K562 (cell line): ENCODE measurements around the gene LY6G6D. TPM values are rescaled to one million over a fixed set of nuclear protein-coding genes. Genes with fewer than 3 reads are reported as not detected.

Experiments used
- ARID1B ChIP-seq: fragments of 450-650 bp; IDR thresholded peaks from 2 replicates; pipeline ENCODE4 v1.6.1; 2016; ENCODE audit warnings: antibody characterized with exemption, mild to moderate bottlenecking, inconsistent platforms
- BRD4 ChIP-seq: fragments of 200-600 bp; sonication (generic); IDR thresholded peaks from 2 replicates; pipeline ENCODE4 v1.6.1; 2017; ENCODE audit warnings: inconsistent platforms
- BRF2 ChIP-seq: IDR thresholded peaks from 3 replicates; pipeline ENCODE4 v1.6.1; 2011; ENCODE audit warnings: borderline replicate concordance, mild to moderate bottlenecking; ENCODE audit not compliant: insufficient read length, insufficient read depth
- CAMTA2 ChIP-seq: fragments of 250-450 bp; sonication (Bioruptor Pico); conservative IDR thresholded peaks from 2 replicates; pipeline ENCODE4 v1.5.1; 2022
- CHCHD3 ChIP-seq: fragments of 250-450 bp; sonication (Bioruptor Pico); IDR thresholded peaks from 2 replicates; pipeline ENCODE4 v2.1.2; 2022; ENCODE audit warnings: mild to moderate bottlenecking
- COPS2 ChIP-seq: fragments of 450-650 bp; conservative IDR thresholded peaks from 2 replicates; pipeline ENCODE4 v1.6.1; 2016; ENCODE audit warnings: mild to moderate bottlenecking, moderate library complexity
- CTBP1 ChIP-seq: fragments of 450-650 bp; IDR thresholded peaks from 2 replicates; pipeline ENCODE4 v1.6.1; 2016; ENCODE audit warnings: borderline replicate concordance
- FOXJ3 ChIP-seq: sonication (generic); formaldehyde crosslinking; IDR thresholded peaks from 2 replicates; pipeline ENCODE4 v1.4.0; 2020; ENCODE audit warnings: mild to moderate bottlenecking, missing genetic modification reagents
- MCM3 ChIP-seq: fragments of 450-650 bp; IDR thresholded peaks from 2 replicates; pipeline ENCODE4 v1.6.1; 2016
- MCM7 ChIP-seq, 2 experiments: fragments of 450-650 bp; IDR thresholded peaks; 2 replicates each; pipeline ENCODE4 v1.6.1; 2016 to 2018
- NFRKB ChIP-seq: fragments of 450-650 bp; IDR thresholded peaks from 2 replicates; pipeline ENCODE4 v1.6.1; 2016; ENCODE audit warnings: low read depth
- PHTF2 ChIP-seq: fragments of 250-450 bp; sonication (Bioruptor Pico); IDR thresholded peaks from 2 replicates; pipeline ENCODE4 v1.5.0; 2021; ENCODE audit warnings: mild to moderate bottlenecking
- PPARD ChIP-seq: fragments of 250-450 bp; sonication (Bioruptor Pico); IDR thresholded peaks from 2 replicates; pipeline ENCODE4 v1.8.0; 2022; ENCODE audit warnings: inconsistent platforms, mild to moderate bottlenecking, moderate library complexity
- RBM17 ChIP-seq: fragments of 200-400 bp; formaldehyde crosslinking; IDR thresholded peaks from 2 replicates; pipeline ENCODE4 v1.6.1; 2017; ENCODE audit warnings: low read depth, mild to moderate bottlenecking, low read length, borderline replicate concordance
- TAF7 ChIP-seq: fragments of 450-650 bp; IDR thresholded peaks from 2 replicates; pipeline ENCODE4 v1.6.1; 2016; ENCODE audit warnings: missing genetic modification characterization, missing compliant biosample characterization
- TSC22D4 ChIP-seq: fragments of 450-650 bp; IDR thresholded peaks from 2 replicates; pipeline ENCODE4 v1.6.1; 2016; ENCODE audit warnings: missing genetic modification characterization, missing biosample characterization, control low read depth
- ZBTB1 ChIP-seq: sonication (generic); formaldehyde crosslinking; IDR thresholded peaks from 2 replicates; pipeline ENCODE4 v1.8.1; 2023; ENCODE audit warnings: missing genetic modification reagents, low read depth, mild to moderate bottlenecking, borderline replicate concordance
- ZBTB17 ChIP-seq: fragments of 450-650 bp; formaldehyde crosslinking; IDR thresholded peaks from 2 replicates; pipeline ENCODE4 v1.4.0; 2020; ENCODE audit warnings: mild to moderate bottlenecking
- ZEB2 ChIP-seq: fragments of 450-650 bp; IDR thresholded peaks from 2 replicates; pipeline ENCODE4 v1.6.1; 2016
- ZNF143 ChIP-seq: sonication (generic); formaldehyde crosslinking; IDR thresholded peaks from 2 replicates; pipeline ENCODE4 v1.9.0; 2022; ENCODE audit warnings: mild to moderate bottlenecking, missing genetic modification reagents
- ZNF644 ChIP-seq: fragments of 200-800 bp; sonication (Bioruptor generic); IDR thresholded peaks from 2 replicates; pipeline ENCODE4 v1.6.1; 2016; ENCODE audit warnings: low read depth, missing genetic modification characterization, missing compliant biosample characterization
- polyA plus RNA-seq, 8 experiments: library from polyadenylated mRNA; depleted of rRNA in 4 of 8; stranded (reverse) in 5 of 8; unstranded in 3 of 8; fragments of >200 nt; fragmentation: Nextera tagmentation in 2 of 8; fragmentation: Illumina TruSeq in 1 of 8; extraction: Ambion mirVana in 2 of 8; extraction: Trizol in 1 of 8; gene quantifications; 2 replicates each; pipeline versions ENCODE4 v1.2.1 to v1.2.3, GENCODE V29; 2011 to 2014; ENCODE audit warnings: inconsistent platforms in 1 of 8, missing spikeins in 1 of 8
- total RNA-seq, 7 experiments: library from RNA; depleted of rRNA in 6 of 7; stranded (reverse); fragments of >200 nt in 6 of 7; fragmentation: Illumina TruSeq in 2 of 7; extraction: Trizol in 2 of 7; gene quantifications; 2 replicates each; pipeline versions ENCODE4 v1.2.1 to v1.2.3, GENCODE V29; 2011 to 2021; ENCODE audit warnings: low replicate concordance in 1 of 7
- TF ChIP-seq, protein P1 (sequence below), 2 experiments: fragments of 450-650 bp in 1 of 2; sonication (generic) in 1 of 2; formaldehyde crosslinking in 1 of 2; IDR thresholded peaks in 1 of 2; conservative IDR thresholded peaks in 1 of 2; 2 replicates each; pipeline versions ENCODE4 v1.6.1 to v1.8.1; 2016 to 2023; ENCODE audit warnings: mild to moderate bottlenecking in 2 of 2, moderate library complexity in 2 of 2, inconsistent platforms in 1 of 2, missing genetic modification reagents in 1 of 2
- TF ChIP-seq, protein P2 (sequence below), 2 experiments: IDR thresholded peaks; 2 replicates each; pipeline ENCODE4 v1.6.1; 2011; ENCODE audit warnings: borderline replicate concordance in 1 of 2, control low read depth in 1 of 2, low read depth in 1 of 2, low read length in 1 of 2, mild to moderate bottlenecking in 1 of 2, mixed read lengths in 1 of 2, moderate library complexity in 1 of 2; ENCODE audit not compliant: insufficient read depth in 1 of 2, insufficient read length in 1 of 2, poor library complexity in 1 of 2, severe bottlenecking in 1 of 2; ENCODE audit errors: extremely low read depth in 1 of 2
- TF ChIP-seq, protein P3 (sequence below): sonication (generic); formaldehyde crosslinking; IDR thresholded peaks from 2 replicates; pipeline ENCODE4 v1.8.0; 2023; ENCODE audit warnings: mild to moderate bottlenecking, missing genetic modification reagents

The LY6G6D gene
- total and polyA plus RNA-seq, 9 of the 15 experiments (the other 6 are each of a cell fraction or from before 2014, with no cell fraction given), result 0.30 to 0.38 TPM; not detected in 7

- TF ChIP-seq FOXJ3 (CRISPR knock-in tag) (no peak), ZBTB1 (CRISPR knock-in tag) (no peak), MCM3 (no peak), ZNF143 (CRISPR knock-in tag) (peak; percentile 65), PPARD (no peak), MCM7 (IDR thresholded peaks at IDR 0.05) (no peak), ZBTB17 (CRISPR knock-in tag) (peak; percentile 72), BRD4 (peak; percentile 91), ARID1B (no peak), ZNF644 (tag) (no peak), NFRKB (no peak), RBM17 (no peak), TAF7 (tag) (peak; percentile 96), PHTF2 (no peak), CAMTA2 (CRISPR knock-in tag) (no peak), TSC22D4 (tag) (no peak), BRF2 (no peak), ZEB2 (no peak), COPS2 (no peak), CTBP1 (no peak), CHCHD3 (CRISPR knock-in tag) (peak; percentile 22; the same call in 1 of the 2 replicates)
- TF ChIP-seq, protein P1, sequence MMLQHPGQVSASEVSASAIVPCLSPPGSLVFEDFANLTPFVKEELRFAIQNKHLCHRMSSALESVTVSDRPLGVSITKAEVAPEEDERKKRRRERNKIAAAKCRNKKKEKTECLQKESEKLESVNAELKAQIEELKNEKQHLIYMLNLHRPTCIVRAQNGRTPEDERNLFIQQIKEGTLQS (IDR thresholded peaks at IDR 0.05), result no peak
- TF ChIP-seq, protein P1 (CRISPR knock-in tag; conservative IDR thresholded peaks at IDR 0.05), result peak; percentile 79; the same call in 1 of the 2 replicates
- TF ChIP-seq, protein P2, sequence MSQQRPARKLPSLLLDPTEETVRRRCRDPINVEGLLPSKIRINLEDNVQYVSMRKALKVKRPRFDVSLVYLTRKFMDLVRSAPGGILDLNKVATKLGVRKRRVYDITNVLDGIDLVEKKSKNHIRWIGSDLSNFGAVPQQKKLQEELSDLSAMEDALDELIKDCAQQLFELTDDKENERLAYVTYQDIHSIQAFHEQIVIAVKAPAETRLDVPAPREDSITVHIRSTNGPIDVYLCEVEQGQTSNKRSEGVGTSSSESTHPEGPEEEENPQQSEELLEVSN (IDR thresholded peaks at IDR 0.05; ENCODE audit: borderline replicate concordance in 1 of 2, extremely low read depth in 1 of 2, insufficient read depth in 1 of 2, insufficient read length in 1 of 2, low read depth in 1 of 2, low read length in 1 of 2, poor library complexity in 1 of 2, severe bottlenecking in 1 of 2), result peak; percentile 98 to 99
- TF ChIP-seq, protein P3, sequence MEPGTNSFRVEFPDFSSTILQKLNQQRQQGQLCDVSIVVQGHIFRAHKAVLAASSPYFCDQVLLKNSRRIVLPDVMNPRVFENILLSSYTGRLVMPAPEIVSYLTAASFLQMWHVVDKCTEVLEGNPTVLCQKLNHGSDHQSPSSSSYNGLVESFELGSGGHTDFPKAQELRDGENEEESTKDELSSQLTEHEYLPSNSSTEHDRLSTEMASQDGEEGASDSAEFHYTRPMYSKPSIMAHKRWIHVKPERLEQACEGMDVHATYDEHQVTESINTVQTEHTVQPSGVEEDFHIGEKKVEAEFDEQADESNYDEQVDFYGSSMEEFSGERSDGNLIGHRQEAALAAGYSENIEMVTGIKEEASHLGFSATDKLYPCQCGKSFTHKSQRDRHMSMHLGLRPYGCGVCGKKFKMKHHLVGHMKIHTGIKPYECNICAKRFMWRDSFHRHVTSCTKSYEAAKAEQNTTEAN, result peak; percentile 96
These were observed 24.7 kb downstream of the LY6G6D start, which contains the start of gene MSH5 (continued) for GRCh38 chr6:31739639-31740396.
